Activated gamma-delta T cell treated with anti-CD3 and anti-CD28 coated beads, Interleukin-2, amount 50 U/mL, for 16 hours (primary cell): Measurements from ENCODE around the gene CD1E.
"Not testable (repeated sequence)": the region's sequence is repeated elsewhere in the genome, so short reads cannot be mapped to it uniquely, and the experiment has no call there.

Source experiments
- DNase-seq: peaks from one replicate; pipeline ENCODE4 v3.0.0-alpha.2; 2020; ENCODE audit warnings: low read depth

The CD1E gene

GRCh38 chr1:158362941-158363340 is 9.2 kb downstream of the CD1E start:
- DNase-seq = no peak

GRCh38 chr1:158366783-158367182 is 13.1 kb downstream of the CD1E start:
- no peak for DNase-seq

GRCh38 chr1:158371188-158371953 is 17.7 kb downstream of the CD1E start:
- no peak for DNase-seq

GRCh38 chr1:158374101-158374500 is 20.4 kb downstream of the CD1E start:
- not testable (repeated sequence) for DNase-seq

- no peak for DNase-seq
Observed at GRCh38 chr1:158374860-158375259, 21.2 kb downstream of the CD1E start.

GRCh38 chr1:158390331-158390730 is 36.6 kb downstream of the CD1E start:
- no peak for DNase-seq

GRCh38 chr1:158391099-158391498 is 37.4 kb downstream of the CD1E start:
- no peak for DNase-seq

- DNase-seq = no peak
Observed at GRCh38 chr1:158393476-158393875, 39.8 kb downstream of the CD1E start.

- DNase-seq = no peak
Observed at GRCh38 chr1:158396646-158397045, 43.0 kb downstream of the CD1E start.

- DNase-seq = no peak
Observed at GRCh38 chr1:158398818-158399514, 45.3 kb downstream of the CD1E start, which contains the start of gene OR10T2. TSS of gene OR10T2 (minus strand) at chr1:158399466. CDS start at chr1:158399466, 0 bp downstream.

GRCh38 chr1:158400871-158401270 is 47.2 kb downstream of the CD1E start:
- no peak for DNase-seq

GRCh38 chr1:158407092-158407491 is 53.4 kb downstream of the CD1E start:
- DNase-seq = no peak
